ENCODE measurements around the gene FRMPD2.
"Not testable (repeated sequence)": the region's sequence is repeated elsewhere in the genome, so short reads cannot be mapped to it uniquely, and the experiment has no call there.

Gene FRMPD2

DNA sequence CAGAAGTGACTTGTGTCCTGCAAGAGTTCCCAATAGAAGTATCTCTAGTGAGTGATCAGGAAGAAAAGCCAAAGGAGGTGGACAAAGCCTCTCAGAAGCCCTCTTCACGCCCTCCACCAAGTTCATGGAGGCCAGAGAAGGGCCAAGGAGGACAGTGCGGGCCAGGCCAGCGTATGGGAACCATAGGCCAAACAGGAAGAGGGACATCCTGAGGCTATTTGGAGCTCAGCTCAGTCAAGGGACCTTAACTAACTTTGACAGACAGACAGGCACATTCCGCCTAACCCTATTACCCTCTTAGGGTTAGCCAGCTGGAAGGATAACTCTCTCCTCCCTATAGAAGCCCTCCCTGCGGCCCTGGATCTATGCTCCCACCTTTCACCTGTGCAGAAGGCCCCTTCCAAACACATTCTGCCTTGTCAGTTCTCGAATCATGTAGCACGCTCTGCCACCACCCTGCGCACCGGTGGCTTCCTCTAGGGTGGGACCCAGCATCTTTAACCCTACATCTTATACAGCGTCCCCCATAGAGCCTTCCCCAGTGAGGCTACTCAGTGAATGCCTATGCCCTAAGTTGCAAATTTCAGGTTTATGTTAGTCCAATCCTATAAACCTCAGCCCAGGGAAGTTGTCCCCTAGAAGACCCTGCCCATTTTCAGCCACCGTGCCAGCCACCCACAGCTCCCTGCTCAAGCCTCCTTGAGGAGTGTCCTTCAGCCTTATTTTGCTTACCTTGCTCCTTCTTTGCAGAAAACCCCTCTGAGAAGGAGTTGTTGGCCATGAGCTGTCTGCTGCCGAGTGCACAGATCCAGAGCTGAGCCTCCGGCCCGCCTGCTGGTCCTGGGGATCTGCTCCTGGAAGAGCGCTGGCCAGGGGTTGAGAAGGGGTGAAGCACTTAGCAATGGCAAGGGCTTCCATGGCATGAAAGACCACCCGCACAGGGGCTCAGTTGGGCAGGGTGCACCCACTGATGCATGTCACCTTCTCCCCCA, 36.9 kb downstream of the FRMPD2 start:
- DNase-seq: peak in 2 of 42 donors; percentile 8 to 24
- intact Hi-C loops (cut with DNase I): no loop called here

DNA sequence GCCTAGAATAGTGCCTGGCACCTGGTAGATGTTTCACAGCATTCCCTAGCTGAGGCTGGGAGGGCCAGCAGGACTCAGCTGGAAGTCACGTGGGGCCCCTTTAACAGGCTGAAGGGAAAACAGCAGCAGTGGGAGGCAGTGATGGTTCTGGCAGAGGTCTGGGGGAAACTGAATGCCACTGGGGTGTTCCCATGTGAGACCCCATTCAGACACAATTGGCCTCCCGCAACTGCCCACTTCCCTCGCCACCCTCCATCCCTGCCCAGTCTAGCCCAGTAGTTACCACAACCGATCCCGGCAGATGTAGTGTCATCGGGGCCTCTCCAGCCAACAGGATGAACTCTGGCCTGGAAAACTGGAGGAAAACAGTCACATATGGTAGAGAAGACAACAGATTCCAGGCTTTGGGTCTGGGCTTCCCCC, 38.3 kb downstream of the FRMPD2 start:
- intact Hi-C loops (cut with DNase I): no loop called here
- DNase-seq: peak in 6 of 42 donors; percentile 24 to 44 (median 32)

DNA sequence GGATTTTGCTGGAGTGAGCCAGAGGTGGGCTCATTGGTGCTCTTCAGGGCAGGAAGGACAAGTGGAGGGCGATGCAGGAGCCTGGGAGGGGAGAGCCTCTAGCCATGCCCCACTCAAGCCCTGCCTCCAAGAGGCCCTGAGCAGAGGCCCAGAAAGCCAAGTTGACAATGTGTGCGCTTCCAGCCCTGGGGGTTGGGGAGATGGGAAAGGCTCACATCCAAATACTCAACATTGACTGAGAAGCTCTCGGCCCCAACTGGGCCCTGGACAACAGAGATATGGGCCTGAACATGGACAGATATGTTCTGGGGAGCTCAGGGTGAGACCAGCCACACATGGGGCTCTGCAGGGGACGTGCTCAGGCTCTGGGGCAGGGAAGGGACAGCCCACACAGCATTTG, 39.0 kb downstream of the FRMPD2 start:
- intact Hi-C loops (cut with DNase I): no loop called here
- peak in 2 of 42 donors; percentile 13 to 34 for DNase-seq

DNA sequence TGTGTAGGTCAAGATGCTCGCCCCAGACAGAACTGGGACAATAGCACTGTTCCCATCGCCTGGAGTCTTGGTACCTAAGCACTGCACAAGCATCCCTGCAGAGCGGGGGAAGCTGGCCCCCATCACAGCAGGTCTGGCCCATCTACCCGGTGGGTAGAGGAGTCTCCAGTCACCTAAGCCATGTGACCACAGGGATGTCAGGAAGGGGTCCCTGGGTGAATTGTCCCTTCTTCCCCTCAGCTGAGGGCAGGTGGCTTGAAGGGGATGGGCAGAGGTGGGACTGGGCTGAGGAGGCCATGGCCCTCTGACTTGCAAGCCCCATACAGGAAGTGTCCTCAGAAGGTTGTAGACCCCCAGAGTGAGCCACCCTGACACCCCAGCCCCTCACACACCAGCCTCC, 39.7 kb downstream of the FRMPD2 start:
- DNase-seq: peak in 2 of 42 donors; percentile 17 to 37
- intact Hi-C loops (cut with DNase I): no loop called here

DNA sequence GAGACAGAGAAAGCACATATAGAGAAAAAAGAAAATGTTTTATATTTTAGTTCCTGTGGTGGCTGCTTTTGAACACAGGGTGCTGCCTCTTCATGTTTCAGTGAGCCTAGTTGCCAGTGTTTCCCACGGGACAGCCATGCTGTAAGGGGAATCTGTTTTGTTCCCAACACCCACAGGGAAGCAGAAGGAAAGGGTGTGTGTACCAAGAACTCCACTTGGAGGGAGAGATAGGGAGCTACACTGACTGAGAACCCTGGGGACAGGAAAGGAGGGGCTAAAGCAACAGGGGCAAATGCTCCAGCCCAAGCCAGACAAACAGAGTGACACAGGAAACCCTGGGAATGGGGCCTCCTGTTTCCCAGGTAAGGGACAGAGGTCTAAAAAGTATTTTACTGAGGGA, 40.2 kb downstream of the FRMPD2 start:
- peak in 2 of 42 donors; percentile 17 to 29 for DNase-seq

DNA sequence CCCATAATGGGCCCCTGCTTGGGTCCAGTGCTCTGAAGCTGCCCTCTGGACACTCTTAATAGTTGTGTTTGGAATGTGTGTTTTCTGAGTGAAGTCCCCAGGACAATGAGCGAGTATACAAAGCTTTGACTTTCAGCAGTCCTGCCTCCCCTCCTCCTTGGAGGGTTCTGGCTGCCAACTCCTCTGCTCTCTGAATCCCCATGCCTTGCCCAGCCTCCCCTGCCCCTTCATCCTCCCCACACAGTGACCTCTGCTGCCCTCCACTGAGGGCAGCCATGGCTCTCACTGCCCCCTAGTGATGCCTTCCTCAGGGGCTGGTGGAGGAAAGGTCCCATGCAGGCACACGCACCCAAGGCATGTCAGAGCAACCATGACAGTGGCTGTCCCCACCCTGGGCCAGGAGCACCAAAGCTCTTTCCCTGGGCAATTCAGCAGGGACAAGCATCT, 40.9 kb downstream of the FRMPD2 start:
- DNase-seq: peak in 7 of 42 donors; percentile 10 to 41 (median 25)
- intact Hi-C loops (cut with DNase I): no loop called here

More for the DNA sequence above, 40.2 kb downstream of the FRMPD2 start:
- intact Hi-C loops (cut with DNase I): no loop called here

DNA sequence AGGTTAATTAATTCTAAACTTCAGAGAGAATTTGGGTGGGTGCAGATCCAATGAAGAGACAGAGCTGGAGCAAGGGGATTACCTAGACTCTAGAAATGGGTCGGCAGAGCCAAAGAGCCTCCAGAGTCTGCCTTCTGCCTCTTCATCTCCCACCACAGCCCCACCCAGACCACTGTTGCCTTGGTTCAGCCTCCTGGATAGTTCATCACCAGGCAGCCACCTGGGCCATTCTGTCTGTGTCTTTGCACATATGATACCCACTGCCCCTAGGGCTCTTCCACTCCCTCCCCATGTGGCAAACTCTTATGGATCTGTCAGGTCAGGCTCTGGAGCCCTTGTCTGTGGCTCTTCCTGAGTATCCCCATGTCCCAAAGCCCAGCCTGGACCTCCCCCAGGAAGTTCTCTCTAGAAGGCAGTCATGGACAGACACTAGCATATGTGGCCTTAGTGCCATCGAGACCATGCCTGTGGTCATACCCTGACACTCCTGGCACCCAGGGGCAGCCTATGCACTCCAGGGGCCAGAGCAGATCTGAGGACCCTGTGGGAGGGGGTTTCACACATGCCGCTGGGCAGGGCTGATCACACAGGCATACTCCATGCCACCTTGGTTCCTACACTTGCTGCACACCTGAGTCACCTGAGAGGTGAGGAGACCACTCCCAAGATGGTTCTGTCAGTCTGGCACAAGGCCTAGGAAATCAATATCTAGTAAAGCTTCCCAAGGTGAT, 41.6 kb downstream of the FRMPD2 start:
- intact Hi-C loops (cut with DNase I): no loop called here
- DNase-seq: peak in 2 of 42 donors; percentile 17 to 28

DNA sequence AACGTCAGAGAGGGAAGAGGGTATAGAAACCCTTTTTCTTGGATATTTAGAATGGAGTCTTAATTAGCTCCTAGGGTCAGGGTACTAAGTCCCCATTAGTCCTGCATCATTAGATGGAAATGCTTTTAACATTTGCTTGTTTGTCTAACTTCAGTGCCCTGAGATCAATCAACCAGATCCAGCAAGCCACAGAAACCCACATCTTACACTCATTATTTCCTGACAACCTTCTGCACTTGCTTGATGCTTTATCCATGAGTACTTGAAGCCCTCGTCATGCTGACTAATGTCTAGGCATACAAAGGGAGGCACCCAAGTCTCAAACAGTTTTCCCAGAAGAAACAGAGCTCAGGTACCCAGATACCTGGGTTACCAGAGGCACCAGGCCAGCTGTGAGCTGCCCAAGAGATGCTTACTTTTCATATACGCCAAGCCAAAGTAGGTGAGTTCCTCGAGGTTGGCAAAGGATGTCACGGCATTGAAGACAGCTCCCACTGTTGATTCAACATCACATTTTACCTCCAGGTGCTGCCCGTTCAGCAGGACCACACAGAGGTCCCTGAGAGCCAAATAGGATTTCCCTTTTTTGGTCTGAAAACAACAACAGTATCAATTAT, 42.7 kb downstream of the FRMPD2 start:
- DNase-seq: peak in 3 of 42 donors; percentile 8 to 24 (median 11)
- intact Hi-C loops (cut with DNase I): no loop called here

DNA sequence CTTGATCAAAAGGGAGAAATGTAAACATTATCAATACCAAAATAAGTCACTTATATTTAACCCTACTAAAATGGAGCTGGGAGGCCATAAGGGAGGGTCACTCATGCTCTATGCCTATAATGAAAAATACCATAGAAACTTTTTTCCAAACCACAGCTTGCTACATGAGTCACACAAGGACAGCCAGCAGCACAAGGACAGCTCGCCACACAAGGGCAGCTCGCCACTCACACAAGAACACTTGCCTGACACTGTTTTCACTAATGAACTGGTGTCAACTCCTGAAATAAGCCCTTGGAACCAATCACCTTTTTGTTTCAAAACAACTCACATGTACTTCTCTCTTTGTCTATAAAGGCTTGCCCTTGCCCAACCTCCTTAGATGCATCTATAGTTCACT, 43.3 kb downstream of the FRMPD2 start:
- DNase-seq: peak in 3 of 42 donors; percentile 14 to 30 (median 22)
- intact Hi-C loops (cut with DNase I): no loop called here

DNA sequence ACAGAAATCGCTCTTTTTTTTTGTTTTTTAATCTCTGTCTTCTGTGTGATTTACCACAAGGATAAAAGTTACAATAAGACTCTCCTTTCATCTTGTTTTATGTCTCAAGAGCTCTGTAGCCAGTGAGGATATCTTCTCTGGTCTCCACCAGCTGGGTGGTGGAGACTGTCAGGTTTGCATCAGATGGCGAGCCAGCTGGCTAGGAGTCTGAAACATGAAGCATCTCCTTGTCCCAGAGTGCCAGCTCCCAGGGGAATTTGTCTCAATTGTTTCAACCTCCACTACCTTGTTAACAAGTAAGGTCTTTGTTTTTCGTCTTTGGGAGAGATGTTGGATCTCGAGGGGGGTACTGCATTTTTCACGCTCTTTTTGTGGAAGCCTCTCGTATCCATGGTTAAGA, 47.3 kb downstream of the FRMPD2 start:
- intact Hi-C loops (cut with DNase I): no loop called here
- DNase-seq: peak in 1 of 42 donors; percentile 24

DNA sequence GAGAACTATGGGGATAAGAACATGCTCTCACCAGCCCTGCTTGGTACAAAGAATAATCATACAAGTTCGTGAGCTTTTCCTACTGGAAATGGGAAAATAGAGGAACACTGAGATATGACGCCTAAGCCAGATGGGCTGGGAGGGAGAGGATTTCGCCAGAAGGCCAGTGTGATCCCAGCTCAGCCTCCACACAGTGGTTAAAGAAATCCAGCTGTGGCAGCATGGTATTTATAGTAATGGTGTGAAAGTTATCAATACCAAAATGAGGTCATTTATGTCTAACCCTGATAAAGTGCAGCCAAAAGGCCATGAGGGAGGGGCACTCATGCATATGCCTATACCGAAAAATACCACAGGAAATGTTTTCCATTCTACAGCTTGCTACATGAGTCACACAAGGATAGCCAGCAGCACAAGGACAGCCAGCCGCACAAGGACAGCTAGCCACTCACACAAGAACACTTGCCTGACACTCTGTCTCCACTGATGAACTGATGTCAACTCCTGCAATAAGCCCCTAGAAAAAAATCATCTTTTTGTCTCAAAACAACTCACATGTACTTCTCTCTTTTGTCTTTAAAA, 49.4 kb downstream of the FRMPD2 start:
- DNase-seq: peak in 1 of 42 donors; percentile 31
- intact Hi-C loops (cut with DNase I): no loop called here

DNA sequence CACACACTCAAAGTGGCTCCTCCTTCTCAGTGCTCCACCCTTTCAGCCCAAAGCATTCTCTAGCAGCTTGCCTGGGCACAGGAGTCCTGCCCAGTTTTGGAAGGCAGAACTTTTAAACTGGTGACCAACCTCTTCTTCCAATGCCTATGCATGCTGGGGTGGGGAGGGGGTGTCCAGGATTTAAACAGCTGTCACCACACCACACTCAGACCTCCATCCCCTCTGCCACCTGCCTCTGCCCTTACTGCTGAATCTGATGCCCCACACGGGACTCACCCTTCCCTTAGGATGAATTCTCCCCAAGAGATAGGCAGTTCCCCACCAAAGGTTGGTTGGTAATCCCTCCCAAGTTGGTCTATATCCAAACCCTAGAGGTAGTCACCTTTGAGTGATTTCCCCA, 50.2 kb downstream of the FRMPD2 start:
- intact Hi-C loops (cut with DNase I): no loop called here
- peak in 1 of 42 donors; percentile 8 for DNase-seq

DNA sequence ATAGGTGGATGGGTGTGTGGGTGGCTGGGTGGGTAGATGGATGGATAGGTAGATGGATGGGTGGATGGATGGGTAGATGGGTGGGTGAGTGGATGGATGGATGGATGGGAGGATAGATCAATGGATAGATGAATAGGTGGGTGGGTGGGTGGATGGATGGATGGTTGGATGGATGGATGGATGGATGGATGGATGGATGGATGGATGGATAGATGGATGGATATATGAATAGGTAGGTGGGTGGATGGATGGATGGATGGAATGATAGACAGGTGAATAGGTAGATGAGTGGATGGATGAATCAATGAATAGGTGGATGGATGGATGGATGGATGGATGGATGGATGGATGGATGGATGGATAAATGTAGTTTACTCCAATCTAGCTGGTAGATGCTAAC, 52.7 kb downstream of the FRMPD2 start:
- intact Hi-C loops (cut with DNase I): no loop called here
- no peak for DNase-seq

DNA sequence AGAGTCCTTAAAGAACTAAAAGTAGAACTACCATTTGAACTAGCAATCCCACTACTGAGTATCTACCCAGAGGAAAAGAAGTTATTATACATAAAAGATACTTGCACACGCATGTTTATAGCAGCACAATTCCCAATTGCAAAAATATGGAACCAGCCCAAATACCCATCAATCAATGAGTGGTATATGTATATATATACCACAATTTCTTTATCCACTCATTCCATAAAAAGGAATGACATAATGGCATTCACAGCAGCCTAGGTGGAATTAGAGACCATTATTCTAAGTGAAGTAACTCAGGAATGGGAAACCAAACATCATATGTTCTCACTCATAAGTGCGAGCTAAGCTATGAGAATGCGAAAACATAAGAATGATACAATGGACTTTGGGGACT, 53.5 kb downstream of the FRMPD2 start:
- intact Hi-C loops (cut with DNase I): not testable (repeated sequence)

DNA sequence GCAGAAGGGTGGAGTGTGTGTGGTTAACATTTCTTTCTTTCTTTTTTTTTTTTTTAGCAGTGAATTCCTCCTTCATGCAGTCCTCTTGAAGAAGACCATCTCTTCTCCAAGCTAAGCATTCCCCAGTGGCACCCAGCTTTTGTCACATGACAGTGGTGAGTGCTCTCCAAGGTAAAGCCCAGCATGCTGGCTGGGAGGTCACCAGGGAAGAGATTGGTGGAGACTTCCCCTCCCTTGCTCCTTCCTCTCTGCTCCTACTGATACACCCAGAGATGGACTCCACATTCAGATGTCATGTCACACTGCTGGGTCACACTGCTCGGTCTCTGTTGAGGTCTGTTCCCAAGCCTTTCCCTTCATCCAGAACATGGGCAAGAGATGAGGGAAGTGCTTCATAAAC, 55.3 kb downstream of the FRMPD2 start:
- intact Hi-C loops (cut with DNase I): no loop called here
- no peak for DNase-seq

More for the DNA sequence above, 53.5 kb downstream of the FRMPD2 start:
- not testable (repeated sequence) for DNase-seq

DNA sequence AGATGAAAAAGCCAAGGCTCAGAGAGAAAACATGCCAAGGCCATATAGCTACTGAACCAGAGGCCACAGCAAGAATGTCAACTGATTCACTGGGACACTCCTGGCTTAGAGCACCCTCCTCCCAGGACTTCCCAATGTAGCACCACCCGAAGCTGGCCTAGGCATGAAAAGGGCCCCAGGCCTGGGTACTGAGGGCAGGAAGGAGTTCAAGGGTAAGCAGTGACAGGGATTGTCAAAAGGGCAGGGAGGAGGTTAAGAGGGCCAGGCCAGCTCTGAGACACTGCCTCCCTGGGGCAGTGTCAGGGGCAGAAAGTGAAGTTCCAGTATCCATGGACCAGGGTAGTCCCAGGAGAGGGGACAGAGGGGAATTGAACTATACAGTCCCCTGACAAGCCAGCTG, 57.8 kb downstream of the FRMPD2 start:
- intact Hi-C loops (cut with DNase I): no loop called here
- no peak for DNase-seq

DNA sequence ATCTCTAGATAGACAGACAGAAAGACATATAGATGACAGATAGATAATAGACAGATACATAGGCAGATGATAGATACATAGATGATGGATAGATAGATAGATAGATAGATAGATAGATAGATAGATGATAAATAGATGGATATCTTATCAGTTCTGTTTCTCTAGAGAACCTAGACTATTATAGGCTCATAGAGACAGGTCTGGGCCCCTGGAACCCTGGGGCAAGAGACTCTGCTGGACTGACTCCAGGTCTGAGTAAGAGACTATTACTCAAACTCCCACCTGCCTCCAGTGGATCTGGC, 58.3 kb downstream of the FRMPD2 start:
- intact Hi-C loops (cut with DNase I): no loop called here
- no peak for DNase-seq

DNA sequence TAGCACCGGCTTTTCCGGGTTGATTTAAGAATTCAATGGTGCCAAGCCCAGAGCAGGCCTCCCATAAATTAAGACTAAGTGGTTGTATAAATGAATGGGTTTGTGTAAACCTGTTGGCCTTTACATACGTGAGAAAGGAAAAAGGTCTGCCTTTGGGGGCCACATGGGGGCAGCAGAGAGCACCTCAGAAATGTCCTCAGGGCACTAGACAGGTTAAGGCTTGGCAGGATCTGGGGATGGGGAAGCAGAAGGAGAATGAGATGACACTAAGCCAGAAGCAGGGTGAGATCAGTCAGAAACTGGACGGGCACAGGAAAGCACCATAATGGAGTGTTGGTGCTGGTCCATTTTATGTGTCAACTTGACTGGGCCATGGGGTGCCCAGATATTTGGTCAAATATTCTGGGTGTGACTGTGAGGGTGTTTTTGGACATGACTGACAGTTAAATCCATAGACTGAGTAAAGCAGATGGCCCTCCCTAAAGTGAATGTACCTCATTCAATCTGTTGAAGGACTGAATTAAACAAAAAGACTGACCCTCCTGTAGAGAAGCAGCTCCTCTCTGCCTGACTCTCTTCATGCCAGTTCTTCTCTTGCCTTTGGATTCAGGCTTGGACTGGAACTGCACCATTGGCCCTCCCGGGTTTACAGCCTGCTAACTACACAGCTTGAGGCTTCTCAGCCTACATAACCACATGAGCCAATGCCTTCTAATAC, 58.9 kb downstream of the FRMPD2 start:
- intact Hi-C loops (cut with DNase I): no loop called here
- DNase-seq: peak in 18 of 42 donors; percentile 13 to 63 (median 36)

All from head of caudate nucleus (tissue), 42 donors.